GM18867 (cell line): ENCODE measurements around the gene HSPB3.
"Not testable (repeated sequence)": the region's sequence is repeated elsewhere in the genome, so short reads cannot be mapped to it uniquely, and the experiment has no call there.

Experiments used
- ATAC-seq: cut with Tn5 transposase; IDR thresholded peaks from one replicate; pipeline ENCODE4 v1.9.1; 2021; ENCODE audit warnings: mild to moderate bottlenecking, moderate library complexity; ENCODE audit not compliant: unreplicated experiment

HSPB3 gene

DNA sequence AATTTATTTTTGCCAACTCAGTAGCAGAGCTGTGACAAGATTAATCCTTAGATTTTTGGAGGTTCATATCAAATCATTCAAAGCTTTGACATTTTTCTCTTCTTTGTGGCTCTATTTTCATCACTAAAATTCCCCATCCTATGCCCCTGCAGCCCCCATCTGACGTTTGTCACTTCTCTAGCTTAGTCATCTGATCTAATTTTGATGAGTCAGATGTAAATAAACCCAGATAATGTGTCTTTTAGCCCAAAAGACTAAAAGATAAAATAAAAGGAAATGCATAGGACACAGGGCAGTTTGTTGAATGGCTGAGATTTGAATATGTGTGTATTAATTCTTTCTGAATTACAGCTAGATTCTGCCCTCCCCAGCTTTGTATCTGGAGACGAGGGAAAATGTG lies 897 bp upstream of the HSPB3 start:
- no peak for ATAC-seq

GRCh38 chr5:54457094-54457862 lies 1.8 kb downstream of the HSPB3 start:
- ATAC-seq = no peak

DNA sequence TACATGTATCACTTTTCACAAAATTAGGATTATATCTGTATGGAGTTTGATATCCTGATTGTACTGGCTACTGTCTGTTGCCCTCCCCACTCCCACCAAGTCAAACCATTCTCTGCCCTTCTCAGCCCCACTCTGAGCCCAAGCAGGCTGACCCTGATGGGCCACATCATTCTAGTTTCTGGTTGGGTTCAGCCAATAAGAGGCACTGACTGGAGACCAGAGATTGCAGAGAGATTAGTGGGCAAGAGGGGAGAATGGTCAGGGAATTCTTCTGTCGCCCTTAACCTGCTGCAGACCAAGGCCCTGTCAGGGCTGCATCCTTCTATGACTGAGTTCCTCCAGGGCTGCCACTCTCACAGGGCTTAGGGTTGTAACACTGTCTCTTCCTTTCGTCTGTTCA lies 2.7 kb downstream of the HSPB3 start:
- ATAC-seq = no peak

DNA sequence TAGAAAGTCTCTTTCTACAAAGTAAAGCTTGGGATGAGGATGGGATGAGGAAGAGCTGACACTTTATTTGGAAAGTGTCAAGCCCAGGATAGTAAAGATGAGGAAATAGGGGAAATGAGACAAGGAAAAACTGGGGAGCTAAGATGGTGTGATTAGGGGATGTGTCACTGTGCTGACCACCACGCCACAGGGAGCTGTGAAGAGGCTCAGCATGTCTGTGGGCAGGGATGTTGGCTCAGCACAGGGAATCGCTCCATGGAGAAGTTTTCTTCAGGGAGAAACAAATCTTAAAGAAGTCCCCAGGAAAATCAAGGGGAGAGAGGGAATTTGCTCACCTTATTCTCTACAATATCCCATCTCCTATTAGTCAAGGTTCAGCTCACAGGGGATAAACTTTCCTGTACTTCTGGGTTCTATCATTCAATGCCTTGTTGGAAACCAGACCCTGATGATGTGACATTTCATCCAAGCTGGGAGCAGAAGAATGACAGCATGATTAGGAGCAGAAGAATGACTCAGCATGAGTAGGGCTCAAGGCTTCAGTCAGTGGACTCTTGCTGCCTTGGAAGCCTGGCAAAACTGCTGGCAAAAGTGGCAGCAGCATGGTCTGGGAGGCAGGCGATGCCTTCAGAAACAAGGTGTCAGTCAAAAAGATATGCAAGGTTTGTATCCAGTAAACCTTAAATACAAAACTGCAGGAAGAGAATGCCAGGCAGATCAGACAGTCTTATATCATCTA lies 4.9 kb downstream of the HSPB3 start:
- no peak for ATAC-seq

GRCh38 chr5:54462281-54462680 lies 6.8 kb downstream of the HSPB3 start:
- ATAC-seq = no peak

DNA sequence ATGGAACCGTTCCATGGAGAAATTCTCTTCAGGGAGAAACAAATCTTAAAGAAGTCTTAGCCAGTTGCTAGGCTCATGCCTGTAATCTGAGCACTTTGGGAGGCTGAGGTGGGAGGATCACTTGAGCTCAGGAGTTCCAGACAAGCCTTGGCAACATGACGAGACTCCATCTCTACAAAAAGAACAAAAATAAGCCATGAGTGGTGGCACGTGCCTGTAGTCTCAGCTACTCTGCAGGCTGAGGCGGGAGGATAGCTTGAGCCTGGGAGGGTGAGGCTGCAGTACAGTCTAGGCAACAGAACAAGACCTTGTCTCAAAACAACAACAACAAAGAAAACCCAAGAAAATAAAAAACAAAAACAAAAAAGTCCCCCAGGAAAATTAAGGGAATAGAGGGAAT lies 8.2 kb downstream of the HSPB3 start:
- ATAC-seq = no peak

- peak; percentile 88 for ATAC-seq
Measured at GRCh38 chr5:54469622-54470021, 14.1 kb downstream of the HSPB3 start.

GRCh38 chr5:54470128-54470527 lies 14.6 kb downstream of the HSPB3 start:
- ATAC-seq = no peak

DNA sequence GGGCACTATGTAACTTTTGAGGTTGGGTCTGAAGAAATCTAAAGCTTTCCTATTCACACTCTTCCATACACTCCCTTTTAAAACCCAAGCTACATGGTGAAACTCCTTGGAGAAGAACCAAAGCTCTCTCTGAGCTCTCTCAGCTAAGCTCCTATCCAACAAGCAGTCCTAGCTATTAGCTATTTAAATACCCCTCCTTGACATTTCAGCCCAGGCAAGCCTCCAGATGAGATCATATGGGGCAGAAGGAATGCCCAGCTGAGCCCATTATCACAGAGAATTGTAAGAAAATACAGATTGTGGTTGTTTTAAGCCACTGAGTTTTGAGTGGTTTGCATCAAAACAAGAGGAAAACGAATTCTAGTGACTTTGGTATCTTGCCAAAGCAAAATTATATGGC lies 15.2 kb downstream of the HSPB3 start:
- ATAC-seq = no peak

DNA sequence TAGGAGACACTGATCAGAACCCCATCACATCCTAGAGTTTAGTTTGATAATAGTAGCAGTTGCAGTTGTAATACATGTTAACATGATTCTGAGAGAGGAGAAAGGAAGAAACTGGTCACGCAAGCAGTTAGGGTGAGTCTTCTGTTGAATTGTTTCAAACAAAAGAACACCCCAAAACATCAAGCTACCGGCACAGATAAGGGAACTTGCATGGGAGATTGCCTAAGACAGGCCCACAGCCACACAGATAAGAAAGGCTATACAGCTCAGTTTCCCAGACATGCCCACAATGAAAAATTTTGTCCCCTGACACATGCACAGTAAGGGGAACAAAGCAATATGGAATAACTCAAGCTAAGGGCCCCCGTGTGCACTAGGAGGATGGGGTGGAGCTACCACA lies 15.9 kb downstream of the HSPB3 start:
- no peak for ATAC-seq

GRCh38 chr5:54476682-54477081 lies 21.2 kb downstream of the HSPB3 start:
- no peak for ATAC-seq

- no peak for ATAC-seq
Measured at GRCh38 chr5:54477941-54478478, 22.5 kb downstream of the HSPB3 start.

- ATAC-seq = no peak
Measured at GRCh38 chr5:54480296-54480695, 24.8 kb downstream of the HSPB3 start.

GRCh38 chr5:54484219-54484894 lies 28.9 kb downstream of the HSPB3 start:
- ATAC-seq = no peak

GRCh38 chr5:54485659-54486058 lies 30.2 kb downstream of the HSPB3 start:
- not testable (repeated sequence) for ATAC-seq

- ATAC-seq = not testable (repeated sequence)
Measured at GRCh38 chr5:54489648-54489979, 34.1 kb downstream of the HSPB3 start.

GRCh38 chr5:54491326-54491725 lies 35.8 kb downstream of the HSPB3 start:
- ATAC-seq = no peak

GRCh38 chr5:54492178-54492577 lies 36.7 kb downstream of the HSPB3 start:
- ATAC-seq = no peak

DNA sequence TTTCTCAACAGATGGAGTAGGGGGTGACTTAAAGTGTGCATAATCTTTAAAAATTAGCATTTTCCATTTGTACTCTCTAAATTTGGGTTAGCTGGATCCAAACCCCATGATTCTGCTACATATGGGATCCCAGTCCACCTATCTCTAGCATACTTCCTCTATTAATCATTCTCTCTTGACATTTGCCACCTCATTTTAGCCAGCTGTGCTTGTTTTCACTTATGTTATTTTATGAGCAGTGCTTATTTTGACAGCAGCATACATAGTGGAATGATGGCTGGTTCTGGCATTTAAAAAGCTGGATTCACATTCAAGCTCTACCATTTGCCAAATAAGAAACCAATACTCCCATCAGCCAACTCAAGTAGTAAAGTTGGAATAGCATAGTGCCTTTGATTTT lies 39.5 kb downstream of the HSPB3 start:
- no peak for ATAC-seq
